Ishikawa (cell line): ENCODE measurements around the gene KIAA1614.
A peak's percentile ranks its signal among the peaks of the same experiment; 100 is the strongest.

ENCODE experiments used
- CEBPB ChIP-seq: IDR thresholded peaks from 2 replicates; pipeline ENCODE4 v1.6.1; 2012
- CREB1 ChIP-seq: IDR thresholded peaks from 2 replicates; pipeline ENCODE4 v1.6.1; 2012; ENCODE audit warnings: low read depth
- EP300 ChIP-seq: IDR thresholded peaks from 2 replicates; pipeline ENCODE4 v1.6.1; 2012; ENCODE audit warnings: borderline replicate concordance
- RAD21 ChIP-seq: IDR thresholded peaks from 2 replicates; pipeline ENCODE4 v1.6.1; 2012; ENCODE audit warnings: low read depth
- REST ChIP-seq: IDR thresholded peaks from 2 replicates; pipeline ENCODE4 v1.6.1; 2012; ENCODE audit warnings: low read depth, mild to moderate bottlenecking
- TAF1 ChIP-seq: IDR thresholded peaks from 2 replicates; pipeline ENCODE4 v1.6.1; 2012; ENCODE audit warnings: low read depth, mild to moderate bottlenecking
- TCF12 ChIP-seq: IDR thresholded peaks from 2 replicates; pipeline ENCODE4 v1.6.1; 2012; ENCODE audit warnings: low read depth
- USF1 ChIP-seq: IDR thresholded peaks from 2 replicates; pipeline ENCODE4 v1.6.1; 2012

GRCh38 chr1:180920702-180921101 is 8.0 kb downstream of the KIAA1614 start:
- TF ChIP-seq USF1 (no peak), TAF1 (no peak), REST (no peak), CREB1 (no peak), RAD21 (peak; percentile 44; the same call in 1 of the 2 replicates), EP300 (no peak), CEBPB (no peak), TCF12 (no peak)
